GM12872 (cell line): ENCODE results near the gene TGM5.

Experiments used
- TF ChIP-seq, protein P1 (sequence below): IDR thresholded peaks from 3 replicates; pipeline ENCODE4 v1.5.1; 2011; ENCODE audit warnings: low read depth, mild to moderate bottlenecking, low read length, moderate library complexity; ENCODE audit not compliant: insufficient read depth

Gene TGM5

DNA sequence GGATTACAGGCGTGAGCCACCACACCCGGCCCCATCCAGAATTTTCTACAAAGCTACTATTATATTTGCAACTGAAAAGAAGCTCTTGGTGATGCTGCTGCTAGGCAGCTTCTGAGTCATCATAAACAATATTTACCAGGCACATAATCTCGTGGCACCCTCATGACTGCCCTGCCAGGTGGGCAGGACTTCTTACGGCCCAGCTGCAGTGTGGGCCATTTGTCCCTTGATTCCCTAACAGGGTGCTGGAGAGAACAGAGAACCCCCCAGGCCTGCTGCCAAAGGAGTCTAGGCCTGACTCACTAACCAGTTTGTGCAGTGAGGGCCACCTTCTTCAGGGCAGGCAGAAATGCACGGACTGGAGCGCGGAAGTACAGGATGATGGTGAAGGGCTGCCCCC lies 50.8 kb downstream of the TGM5 start:
- TF ChIP-seq, protein P1, sequence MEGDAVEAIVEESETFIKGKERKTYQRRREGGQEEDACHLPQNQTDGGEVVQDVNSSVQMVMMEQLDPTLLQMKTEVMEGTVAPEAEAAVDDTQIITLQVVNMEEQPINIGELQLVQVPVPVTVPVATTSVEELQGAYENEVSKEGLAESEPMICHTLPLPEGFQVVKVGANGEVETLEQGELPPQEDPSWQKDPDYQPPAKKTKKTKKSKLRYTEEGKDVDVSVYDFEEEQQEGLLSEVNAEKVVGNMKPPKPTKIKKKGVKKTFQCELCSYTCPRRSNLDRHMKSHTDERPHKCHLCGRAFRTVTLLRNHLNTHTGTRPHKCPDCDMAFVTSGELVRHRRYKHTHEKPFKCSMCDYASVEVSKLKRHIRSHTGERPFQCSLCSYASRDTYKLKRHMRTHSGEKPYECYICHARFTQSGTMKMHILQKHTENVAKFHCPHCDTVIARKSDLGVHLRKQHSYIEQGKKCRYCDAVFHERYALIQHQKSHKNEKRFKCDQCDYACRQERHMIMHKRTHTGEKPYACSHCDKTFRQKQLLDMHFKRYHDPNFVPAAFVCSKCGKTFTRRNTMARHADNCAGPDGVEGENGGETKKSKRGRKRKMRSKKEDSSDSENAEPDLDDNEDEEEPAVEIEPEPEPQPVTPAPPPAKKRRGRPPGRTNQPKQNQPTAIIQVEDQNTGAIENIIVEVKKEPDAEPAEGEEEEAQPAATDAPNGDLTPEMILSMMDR: no peak

- TF ChIP-seq, protein P1: no peak
Observed at GRCh38 chr15:43214592-43215295, 52.0 kb downstream of the TGM5 start.

GRCh38 chr15:43214169-43214568 lies 52.6 kb downstream of the TGM5 start:
- TF ChIP-seq, protein P1: no peak

DNA sequence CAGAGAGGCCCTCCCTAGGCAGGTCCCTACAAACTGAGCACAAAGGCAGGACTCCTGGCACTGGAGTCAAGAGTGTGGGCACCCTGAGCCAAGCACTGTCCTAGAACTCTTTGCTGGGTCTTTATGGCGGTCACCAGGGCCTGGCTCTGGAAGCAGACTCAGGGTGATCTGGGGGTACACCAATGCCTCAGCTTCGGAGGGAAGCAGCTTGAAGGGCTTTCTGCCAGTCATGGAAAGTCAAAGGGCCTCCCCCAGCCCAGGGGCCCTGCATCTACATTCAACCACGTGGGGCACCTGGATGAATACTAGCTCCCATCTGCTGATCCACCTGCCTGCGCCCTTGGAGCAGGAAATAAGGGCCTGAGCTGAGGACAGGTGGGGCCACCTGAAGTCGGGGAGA lies 53.3 kb downstream of the TGM5 start:
- TF ChIP-seq, protein P1: no peak

DNA sequence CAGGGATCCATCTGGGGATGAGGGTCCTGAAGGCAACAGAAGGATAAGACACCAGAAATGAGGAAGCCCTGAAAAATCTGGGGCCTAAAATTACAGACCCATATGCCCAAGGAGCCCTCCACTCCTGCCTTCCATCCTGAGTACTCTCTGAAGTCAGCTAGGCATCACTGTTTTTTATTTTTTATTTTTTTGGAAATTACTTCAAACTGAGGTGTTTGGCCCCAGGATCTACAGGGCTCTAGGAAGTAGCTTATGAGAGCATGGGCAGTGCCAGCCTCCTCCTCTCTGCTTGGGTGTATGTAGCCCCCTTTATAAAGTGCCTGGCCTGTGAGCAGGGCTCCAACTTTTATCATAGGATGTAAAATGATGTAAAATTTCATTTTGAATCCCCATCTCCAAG lies 53.8 kb downstream of the TGM5 start:
- TF ChIP-seq, protein P1: no peak

- TF ChIP-seq, protein P1: no peak
Observed at GRCh38 chr15:43212299-43212698, 54.4 kb downstream of the TGM5 start.

- TF ChIP-seq, protein P1: no peak
Observed at GRCh38 chr15:43211224-43211735, 55.4 kb downstream of the TGM5 start.

DNA sequence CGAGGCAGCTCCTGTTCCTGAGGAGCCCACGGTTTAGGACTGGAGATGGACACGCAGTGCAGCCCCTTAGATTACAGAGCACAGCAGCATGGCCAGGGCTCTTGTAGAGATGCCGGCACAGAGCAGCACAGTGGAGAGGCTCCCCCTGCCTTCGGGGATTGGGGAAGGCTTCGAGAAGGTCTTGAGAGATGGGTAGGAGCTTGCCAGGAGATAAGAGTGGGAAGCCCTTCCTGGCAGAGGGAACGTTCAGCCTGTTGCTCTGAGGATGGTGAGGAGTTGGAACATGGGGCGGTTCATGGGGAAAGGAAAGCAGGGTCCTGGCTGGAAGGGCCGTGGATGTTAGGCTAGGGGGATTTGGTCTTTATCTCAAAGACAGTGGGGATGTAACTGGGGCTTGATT lies 55.9 kb downstream of the TGM5 start:
- TF ChIP-seq, protein P1: no peak
